SK-N-SH treated with all-trans-retinoic acid at 6 μM for 48 hours (cell line): Measurements from ENCODE around the gene SRPK2.

Experiments
- ARNTL ChIP-seq: fragments of 450-650 bp; formaldehyde crosslinking; IDR thresholded peaks from 2 replicates; pipeline ENCODE4 v1.5.0; 2020; ENCODE audit warnings: low read depth, mild to moderate bottlenecking, moderate library complexity, borderline replicate concordance
- BACH2 ChIP-seq: fragments of 250-450 bp; sonication (Bioruptor Pico); IDR thresholded peaks from 2 replicates; pipeline ENCODE4 v1.9.0; 2021; ENCODE audit warnings: mild to moderate bottlenecking, borderline replicate concordance
- CREB5 ChIP-seq: fragments of 250-450 bp; sonication (Bioruptor Pico); IDR thresholded peaks from 2 replicates; pipeline ENCODE4 v1.5.1; 2020; ENCODE audit warnings: low read depth, mild to moderate bottlenecking, moderate library complexity
- CSDC2 ChIP-seq: fragments of 250-450 bp; sonication (Bioruptor Pico); IDR thresholded peaks from 2 replicates; pipeline ENCODE4 v1.5.0; 2020; ENCODE audit warnings: mild to moderate bottlenecking, moderate library complexity
- OSR1 ChIP-seq: fragments of 250-450 bp; sonication (Bioruptor Pico); IDR thresholded peaks from 2 replicates; pipeline ENCODE4 v1.8.0; 2022; ENCODE audit warnings: moderate library complexity, mild to moderate bottlenecking, inconsistent platforms
- PATZ1 ChIP-seq: fragments of 250-450 bp; sonication (Bioruptor Pico); IDR thresholded peaks from 2 replicates; pipeline ENCODE4 v1.8.0; 2020; ENCODE audit warnings: mild to moderate bottlenecking, moderate library complexity, borderline replicate concordance
- POU6F1 ChIP-seq: fragments of 250-450 bp; sonication (Bioruptor Pico); IDR thresholded peaks from 2 replicates; pipeline ENCODE4 v1.8.0; 2021; ENCODE audit warnings: low read depth, mild to moderate bottlenecking, moderate library complexity, borderline replicate concordance
- PPARA ChIP-seq: fragments of 250-450 bp; sonication (Bioruptor Pico); IDR thresholded peaks from 2 replicates; pipeline ENCODE4 v1.5.0; 2020; ENCODE audit warnings: mild to moderate bottlenecking, borderline replicate concordance
- RARB ChIP-seq: fragments of 250-450 bp; sonication (Bioruptor Pico); IDR thresholded peaks from 2 replicates; pipeline ENCODE4 v1.8.0; 2021; ENCODE audit warnings: mild to moderate bottlenecking, moderate library complexity
- TSHZ2 ChIP-seq: fragments of 250-450 bp; sonication (Bioruptor Pico); IDR thresholded peaks from 2 replicates; pipeline ENCODE4 v1.5.0; 2020; ENCODE audit warnings: mild to moderate bottlenecking, moderate library complexity
- ZC3H10 ChIP-seq: fragments of 250-450 bp; sonication (Bioruptor Pico); IDR thresholded peaks from 2 replicates; pipeline ENCODE4 v1.5.1; 2021; ENCODE audit warnings: mild to moderate bottlenecking, moderate library complexity
- ZFP30 ChIP-seq: fragments of 450-650 bp; formaldehyde crosslinking; IDR thresholded peaks from 2 replicates; pipeline ENCODE4 v1.5.0; 2022; ENCODE audit warnings: mild to moderate bottlenecking, moderate library complexity
- ZNF565 ChIP-seq: fragments of 450-650 bp; formaldehyde crosslinking; conservative IDR thresholded peaks from 2 replicates; pipeline ENCODE4 v1.5.0; 2020; ENCODE audit warnings: low read depth, mild to moderate bottlenecking, moderate library complexity
- ZNF8 ChIP-seq: fragments of 450-650 bp; formaldehyde crosslinking; IDR thresholded peaks from 2 replicates; pipeline ENCODE4 v1.5.0; 2020; ENCODE audit warnings: mild to moderate bottlenecking, moderate library complexity

GRCh38 chr7:105316578-105317344 lies 72.0 kb downstream of the SRPK2 start:
- no peak for TF ChIP-seq PATZ1 (CRISPR knock-in tag)
- no peak for TF ChIP-seq POU6F1 (CRISPR knock-in tag)
- TF ChIP-seq ZFP30 (CRISPR knock-in tag) = no peak
- TF ChIP-seq ZNF565 = no peak
- no peak for TF ChIP-seq CSDC2 (CRISPR knock-in tag)
- TF ChIP-seq ARNTL (CRISPR knock-in tag) = no peak
- TF ChIP-seq CREB5 (CRISPR knock-in tag) = no peak
- no peak for TF ChIP-seq TSHZ2 (CRISPR knock-in tag)
- no peak for TF ChIP-seq RARB (CRISPR knock-in tag)
- no peak for TF ChIP-seq BACH2 (CRISPR knock-in tag)
- no peak for TF ChIP-seq ZNF8 (CRISPR knock-in tag)
- no peak for TF ChIP-seq ZC3H10 (CRISPR knock-in tag)
- TF ChIP-seq OSR1 (CRISPR knock-in tag) = no peak
- TF ChIP-seq PPARA (CRISPR knock-in tag) = no peak
